A673 (cell line): ENCODE results near the gene PIANP. TPM values are rescaled to one million over a fixed set of nuclear protein-coding genes. Genes with fewer than 3 reads are reported as not detected.
"Not testable (repeated sequence)": the region's sequence is repeated elsewhere in the genome, so short reads cannot be mapped to it uniquely, and the experiment has no call there.

ENCODE experiments used
- BruUV-seq: library from RNA; stranded (reverse); fragments of 400-500 nt; replicated peaks from 2 replicates; lab custom pipeline; 2021; lab: Mats Ljungman, UMichigan
- CTCF ChIA-PET: fragments of 300-600 bp; sonication (Branson Sonifier 250); formaldehyde crosslinking; loops from one replicate; lab custom pipeline; 2022; ENCODE audit warnings: antibody characterized with exemption; lab: Charles Lee
- POLR2A ChIA-PET: fragments of 300-600 bp; sonication (Branson Sonifier 250); formaldehyde crosslinking; loops from one replicate; lab custom pipeline; 2022; ENCODE audit warnings: antibody characterized with exemption; ENCODE audit not compliant: low non-redundant PET; lab: Charles Lee
- DNase-seq: peaks from one replicate; pipeline ENCODE4 v3.0.0-alpha.2; 2015; ENCODE audit warnings: low spot score
- H3K27ac ChIP-seq: fragments of 200-600 bp; sonication (generic); 2 replicates; pipeline ENCODE4 v1.5.1; 2016; ENCODE audit warnings: mixed run types, low read depth, mild to moderate bottlenecking, mixed read lengths, antibody characterized with exemption, low read length; ENCODE audit not compliant: poor library complexity, severe bottlenecking
- H3K27me3 ChIP-seq: fragments of 200-600 bp; sonication (generic); replicated peaks from 2 replicates; pipeline ENCODE4 v1.6.1; 2017; ENCODE audit warnings: mixed run types, low read depth, mild to moderate bottlenecking, mixed read lengths, antibody characterized with exemption, low read length; ENCODE audit not compliant: insufficient read depth, poor library complexity
- H3K36me3 ChIP-seq: fragments of 200-600 bp; sonication (generic); 2 replicates; pipeline ENCODE4 v1.6.1; 2016; ENCODE audit warnings: mixed run types, mild to moderate bottlenecking, mixed read lengths, antibody characterized with exemption, low read length; ENCODE audit not compliant: insufficient read depth, poor library complexity, severe bottlenecking
- H3K4me1 ChIP-seq: fragments of 200-600 bp; sonication (generic); 2 replicates; pipeline ENCODE4 v1.6.1; 2017; ENCODE audit warnings: mixed run types, mild to moderate bottlenecking, mixed read lengths, antibody characterized with exemption, low read length; ENCODE audit not compliant: insufficient read depth, poor library complexity, severe bottlenecking
- H3K4me3 ChIP-seq: fragments of 200-600 bp; sonication (generic); 2 replicates; pipeline ENCODE4 v1.5.1; 2016; ENCODE audit warnings: low read depth, mixed run types, mild to moderate bottlenecking, mixed read lengths, low read length; ENCODE audit not compliant: poor library complexity, severe bottlenecking
- H3K9me3 ChIP-seq: fragments of 200-600 bp; sonication (generic); 2 replicates; pipeline ENCODE4 v1.6.1; 2016; ENCODE audit warnings: mixed run types, low read depth, mild to moderate bottlenecking, mixed read lengths, antibody characterized with exemption, low read length; ENCODE audit not compliant: poor library complexity, severe bottlenecking
- CTCF ChIP-seq: fragments of 300-800, 200-600 bp; sonication (generic); conservative IDR thresholded peaks from 2 replicates; pipeline ENCODE4 v1.5.1; 2017; ENCODE audit warnings: low read depth, mild to moderate bottlenecking, antibody characterized with exemption, low read length, moderate library complexity, mixed read lengths
- EZH2 ChIP-seq: fragments of 200-600 bp; sonication (generic); IDR thresholded peaks from 2 replicates; pipeline ENCODE4 v1.6.1; 2017; ENCODE audit warnings: borderline replicate concordance, low read depth, mild to moderate bottlenecking, mixed read lengths, antibody characterized with exemption, low read length; ENCODE audit not compliant: poor library complexity, severe bottlenecking
- intact Hi-C: fragments of 100-400 bp; cut with micrococcal nuclease; formaldehyde crosslinking; loops from one replicate; pipeline ENCODE4 v1.10.0; 2022; ENCODE audit not compliant: unreplicated experiment
- total RNA-seq: library from RNA; stranded (reverse); gene quantifications from 2 replicates; pipeline ENCODE4 v1.2.3, GENCODE V29; 2021

Gene PIANP
- total RNA-seq, 1 experiment from 2014 or later, result 0.80 TPM

DNA sequence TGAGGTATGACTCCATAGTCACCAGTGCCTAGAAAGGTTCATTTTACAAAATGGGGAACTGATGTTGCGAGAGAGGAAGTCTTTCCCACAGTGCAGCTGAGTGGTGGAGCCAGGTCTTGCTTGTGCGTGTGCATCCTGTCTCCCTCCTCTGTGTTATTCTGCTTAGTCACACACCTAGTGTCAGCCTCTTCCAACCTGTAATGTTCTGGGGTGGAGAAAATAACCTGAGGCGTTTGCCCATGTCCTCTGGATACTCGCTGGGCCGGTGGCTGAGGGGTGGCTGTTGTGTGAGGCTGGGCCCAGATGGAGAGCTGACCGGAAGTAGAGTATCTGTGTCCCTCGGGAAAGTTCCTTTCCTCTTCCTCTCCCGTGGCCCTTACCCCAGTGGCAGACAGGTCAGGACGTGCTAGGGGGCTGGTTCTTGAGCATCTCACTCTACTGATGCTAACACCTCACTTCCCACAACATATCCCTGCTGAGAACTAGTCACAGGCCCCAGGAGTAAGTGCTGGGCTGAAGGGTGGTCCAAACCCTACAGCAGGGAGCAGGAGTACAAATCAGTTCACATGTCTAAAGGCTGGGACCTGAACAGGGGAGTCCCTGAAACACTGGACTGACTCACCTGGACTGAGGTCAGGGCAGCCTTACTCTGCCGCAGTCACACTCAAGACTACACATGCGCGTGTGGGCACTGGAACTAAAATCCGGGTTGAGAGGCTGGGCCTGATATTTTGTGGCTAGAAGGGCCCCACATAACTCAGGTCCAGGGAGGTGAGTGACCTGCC lies 45.3 kb upstream of the PIANP start:
- H3K27me3 ChIP-seq, result no peaks in the 10 kb centered on the region
- no TSS peak for BruUV-seq
- no peak overlapping the region for H3K27ac ChIP-seq
- no peak for TF ChIP-seq CTCF
- no peak for TF ChIP-seq EZH2
- H3K36me3 ChIP-seq, result peaks cover 49% of the 10 kb centered on the region
- ChIA-PET POLR2A (no interaction called here), CTCF (no interaction called here)
- DNase-seq, result no peak
- H3K4me1 ChIP-seq, result no peaks in the 10 kb centered on the region
- no peaks in the 10 kb centered on the region for H3K9me3 ChIP-seq
- intact Hi-C loops, result no loop called here
- H3K4me3 ChIP-seq, result no peak overlapping the region

DNA sequence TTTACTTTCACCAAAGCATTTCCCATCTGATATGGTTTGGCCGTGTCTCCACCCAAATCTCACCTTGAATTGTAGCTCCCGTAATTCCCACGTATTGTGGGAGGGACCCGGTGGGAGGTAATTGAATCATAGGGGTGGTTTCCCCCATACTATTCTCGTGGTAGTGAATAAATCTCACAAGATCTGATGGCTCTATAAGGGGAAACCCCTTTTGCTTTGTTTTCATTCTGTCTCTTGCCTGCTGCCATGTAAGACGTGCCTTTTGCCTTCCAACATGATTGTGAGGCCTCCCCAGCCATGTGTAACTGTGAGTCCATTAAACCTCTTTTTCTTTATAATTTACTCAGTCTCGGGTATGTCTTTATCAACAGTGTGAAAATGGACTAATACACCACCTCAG lies 42.7 kb upstream of the PIANP start:
- H3K4me1 ChIP-seq, CTCF ChIA-PET, BruUV-seq, DNase-seq, POLR2A ChIA-PET, H3K9me3 ChIP-seq, H3K27ac ChIP-seq, intact Hi-C loops, H3K27me3 ChIP-seq, H3K4me3 ChIP-seq: not testable (repeated sequence)
- peaks cover 23% of the 10 kb centered on the region for H3K36me3 ChIP-seq

GRCh38 chr12:6742834-6743233 lies 42.2 kb upstream of the PIANP start:
- POLR2A ChIA-PET, result no interaction called here
- H3K4me3 ChIP-seq, result no peak overlapping the region
- CTCF ChIA-PET, result no interaction called here
- no peak for TF ChIP-seq EZH2
- TF ChIP-seq CTCF, result no peak
- no TSS peak for BruUV-seq
- H3K36me3 ChIP-seq, result peaks cover 18% of the 10 kb centered on the region
- no peak overlapping the region for H3K27ac ChIP-seq
- no peak for DNase-seq
- intact Hi-C loops, result no loop called here
- no peaks in the 10 kb centered on the region for H3K9me3 ChIP-seq
- no peaks in the 10 kb centered on the region for H3K27me3 ChIP-seq
- H3K4me1 ChIP-seq, result no peaks in the 10 kb centered on the region

- POLR2A ChIA-PET, result not testable (repeated sequence)
These were observed 41.5 kb upstream of the PIANP start for GRCh38 chr12:6742080-6742479.

More at GRCh38 chr12:6742080-6742479, 41.5 kb upstream of the PIANP start:
- intact Hi-C loops, H3K9me3 ChIP-seq, DNase-seq, H3K27ac ChIP-seq, CTCF ChIA-PET, H3K4me3 ChIP-seq, BruUV-seq, H3K4me1 ChIP-seq, H3K27me3 ChIP-seq: not testable (repeated sequence)
- H3K36me3 ChIP-seq, result peaks cover 11% of the 10 kb centered on the region
